IMR-90 (cell line): Measurements from ENCODE around the gene PAPSS1.

Source experiments
- BHLHE40 ChIP-seq: fragments of 150-350 bp; IDR thresholded peaks from 2 replicates; pipeline ENCODE4 v1.6.1; 2016; ENCODE audit warnings: mild to moderate bottlenecking, low read depth, low read length
- ELK1 ChIP-seq: fragments of 150-350 bp; IDR thresholded peaks from 2 replicates; pipeline ENCODE4 v1.6.1; 2016; ENCODE audit warnings: low read depth, mild to moderate bottlenecking, low read length, moderate library complexity, borderline replicate concordance
- FOS ChIP-seq: fragments of 150-350 bp; IDR thresholded peaks from 2 replicates; pipeline ENCODE4 v1.6.1; 2016; ENCODE audit warnings: low read depth, low read length
- MAZ ChIP-seq: IDR thresholded peaks from 2 replicates; pipeline ENCODE4 v1.6.1; 2012; ENCODE audit warnings: low read depth, mild to moderate bottlenecking, low read length, improper control_type of control experiment, moderate library complexity, borderline replicate concordance
- MXI1 ChIP-seq: IDR thresholded peaks from 2 replicates; pipeline ENCODE4 v1.6.1; 2012; ENCODE audit warnings: low read depth, mild to moderate bottlenecking, low read length, moderate library complexity, borderline replicate concordance
- NFE2L2 ChIP-seq: fragments of 150-350 bp; IDR thresholded peaks from 2 replicates; pipeline ENCODE4 v1.6.1; 2016; ENCODE audit warnings: low read depth, mild to moderate bottlenecking, low read length
- POLR2A ChIP-seq: IDR thresholded peaks from 2 replicates; pipeline ENCODE4 v1.6.1; 2012; ENCODE audit warnings: mild to moderate bottlenecking, low read depth, low read length
- RAD21 ChIP-seq: IDR thresholded peaks from 2 replicates; pipeline ENCODE4 v1.6.1; 2012; ENCODE audit warnings: low read length, improper control_type of control experiment
- RCOR1 ChIP-seq: IDR thresholded peaks from 2 replicates; pipeline ENCODE4 v1.6.1; 2012; ENCODE audit warnings: mild to moderate bottlenecking, low read length, improper control_type of control experiment; ENCODE audit not compliant: insufficient replicate concordance
- RFX5 ChIP-seq: IDR thresholded peaks from 2 replicates; pipeline ENCODE4 v1.8.0; 2012; ENCODE audit warnings: low read depth, mild to moderate bottlenecking, low read length, moderate library complexity
- SMC3 ChIP-seq: fragments of 150-350 bp; IDR thresholded peaks from 2 replicates; pipeline ENCODE4 v1.6.1; 2016; ENCODE audit warnings: low read depth, mild to moderate bottlenecking, antibody characterized with exemption, low read length, moderate library complexity
- TF ChIP-seq, protein P1 (sequence below): conservative IDR thresholded peaks from 2 replicates; pipeline ENCODE4 v1.5.1; 2012; ENCODE audit warnings: mild to moderate bottlenecking, low read depth, low read length, improper control_type of control experiment

DNA sequence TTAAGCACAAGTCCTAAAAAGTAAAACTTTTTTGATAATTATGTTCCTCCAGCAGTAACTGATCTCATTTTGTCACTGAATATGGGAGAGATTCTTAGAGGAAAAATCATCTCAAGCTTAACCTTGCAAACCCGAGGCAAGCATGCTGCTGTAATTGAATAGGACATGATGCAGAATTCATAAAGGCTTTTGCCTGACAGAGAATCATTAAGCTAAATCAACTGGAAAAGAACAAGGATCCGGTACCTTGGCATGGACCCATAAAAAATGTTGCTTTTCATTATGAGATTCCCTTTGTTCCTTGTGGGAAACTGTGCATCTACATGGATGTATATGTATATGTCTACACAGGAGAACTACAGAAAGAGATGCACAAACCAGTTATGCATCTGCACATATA is 149.1 kb downstream of the PAPSS1 start:
- TF ChIP-seq, protein P1, sequence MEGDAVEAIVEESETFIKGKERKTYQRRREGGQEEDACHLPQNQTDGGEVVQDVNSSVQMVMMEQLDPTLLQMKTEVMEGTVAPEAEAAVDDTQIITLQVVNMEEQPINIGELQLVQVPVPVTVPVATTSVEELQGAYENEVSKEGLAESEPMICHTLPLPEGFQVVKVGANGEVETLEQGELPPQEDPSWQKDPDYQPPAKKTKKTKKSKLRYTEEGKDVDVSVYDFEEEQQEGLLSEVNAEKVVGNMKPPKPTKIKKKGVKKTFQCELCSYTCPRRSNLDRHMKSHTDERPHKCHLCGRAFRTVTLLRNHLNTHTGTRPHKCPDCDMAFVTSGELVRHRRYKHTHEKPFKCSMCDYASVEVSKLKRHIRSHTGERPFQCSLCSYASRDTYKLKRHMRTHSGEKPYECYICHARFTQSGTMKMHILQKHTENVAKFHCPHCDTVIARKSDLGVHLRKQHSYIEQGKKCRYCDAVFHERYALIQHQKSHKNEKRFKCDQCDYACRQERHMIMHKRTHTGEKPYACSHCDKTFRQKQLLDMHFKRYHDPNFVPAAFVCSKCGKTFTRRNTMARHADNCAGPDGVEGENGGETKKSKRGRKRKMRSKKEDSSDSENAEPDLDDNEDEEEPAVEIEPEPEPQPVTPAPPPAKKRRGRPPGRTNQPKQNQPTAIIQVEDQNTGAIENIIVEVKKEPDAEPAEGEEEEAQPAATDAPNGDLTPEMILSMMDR = no peak
- TF ChIP-seq NFE2L2 (no peak), MAZ (no peak), ELK1 (no peak), RAD21 (no peak), POLR2A (no peak), MXI1 (no peak), BHLHE40 (no peak), SMC3 (no peak), RFX5 (no peak), RCOR1 (no peak), FOS (no peak)
